Motor neuron (in vitro differentiated cells): ENCODE results near the gene TPD52L1. TPM values are rescaled to one million over a fixed set of nuclear protein-coding genes. Genes with fewer than 3 reads are reported as not detected.

Source experiments
- total RNA-seq, 8 experiments: library from RNA; unstranded; fragments of 300-600 nt; gene quantifications; 2 replicates each; pipeline versions ENCODE4 v1.2.3 to v1.2.4, GENCODE V29; 2022

TPD52L1 gene
- total RNA-seq, 8 experiments from 2014 or later = 3.8 to 638 (median 26.5) TPM

Other genes with a start within 250 kb of the TPD52L1 start
- 10 to 100 TPM in 4 of 8 experiments, 1 to 10 TPM in 4; 5.4 to 28.0 (median 11.9) TPM for gene RNF217, start 191.3 kb upstream of the TPD52L1 start, total RNA-seq
- 100 to 1,000 TPM in 2 of 8 experiments, 10 to 100 TPM in 6; 53.4 to 138 (median 71.8) TPM for gene HDDC2, start 148.2 kb downstream of the TPD52L1 start, total RNA-seq